GM06990 (cell line): ENCODE measurements around the gene TNFAIP3.

Experiments
- DNase-seq: peaks from one replicate; pipeline ENCODE4 v3.0.0-alpha.2; 2011; ENCODE audit not compliant: insufficient read length; ENCODE audit errors: extremely low read depth
- H3K27me3 ChIP-seq: replicated peaks from 2 replicates; pipeline ENCODE4 v1.6.0; 2011; ENCODE audit warnings: low read length; ENCODE audit not compliant: control insufficient read depth, insufficient read depth
- H3K36me3 ChIP-seq: 2 replicates; pipeline ENCODE4 v1.5.1; 2011; ENCODE audit warnings: low read length; ENCODE audit not compliant: control insufficient read depth, insufficient read depth
- H3K4me3 ChIP-seq: replicated peaks from 2 replicates; pipeline ENCODE4 v1.5.1; 2011; ENCODE audit warnings: low read depth, mild to moderate bottlenecking, control low read depth, low read length
- CTCF ChIP-seq: IDR thresholded peaks from 2 replicates; pipeline ENCODE4 v1.5.1; 2011; ENCODE audit warnings: low read length, control low read depth, mild to moderate bottlenecking, inconsistent platforms; ENCODE audit not compliant: insufficient read depth, poor library complexity, severe bottlenecking

The TNFAIP3 gene

DNA sequence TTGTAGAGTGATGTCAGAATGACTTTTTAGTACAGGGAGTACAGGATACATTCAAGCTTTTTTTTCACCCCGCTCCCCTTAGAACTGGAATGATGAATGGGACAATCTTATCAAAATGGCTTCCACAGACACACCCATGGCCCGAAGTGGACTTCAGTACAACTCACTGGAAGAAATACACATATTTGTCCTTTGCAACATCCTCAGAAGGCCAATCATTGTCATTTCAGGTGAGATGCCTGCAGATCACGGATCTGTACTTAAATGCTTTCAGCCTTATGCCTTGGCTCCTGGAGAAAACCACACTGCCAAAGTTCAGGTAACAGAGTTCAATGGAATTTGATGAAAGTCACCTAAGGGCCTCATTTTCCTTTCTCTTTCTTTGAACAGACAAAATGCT, 8.5 kb downstream of the TNFAIP3 start:
- DNase-seq = no peak
- H3K4me3 ChIP-seq = no peak overlapping the region
- TF ChIP-seq CTCF = no peak
- peaks cover 50% of the 10 kb centered on the region for H3K36me3 ChIP-seq
- no peaks in the 10 kb centered on the region for H3K27me3 ChIP-seq

DNA sequence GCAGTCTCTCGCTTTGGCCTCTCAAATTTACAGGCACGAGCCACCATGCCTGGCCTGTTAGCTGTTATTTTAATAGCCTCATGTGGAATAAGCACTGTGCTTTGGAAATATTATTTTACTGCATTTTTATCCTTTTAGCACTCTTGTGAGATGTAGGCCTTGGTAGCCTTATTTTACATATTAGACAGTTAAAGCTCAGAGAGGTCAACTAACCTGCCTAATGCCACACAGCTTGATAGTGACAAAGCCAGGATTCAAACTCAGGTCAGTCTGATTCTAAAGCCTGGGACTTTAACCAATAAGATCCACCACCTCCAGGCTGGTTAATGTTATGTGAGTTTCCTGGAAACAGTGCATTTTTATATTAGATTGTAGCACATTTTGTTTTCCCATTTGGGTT, 9.5 kb downstream of the TNFAIP3 start:
- H3K27me3 ChIP-seq = no peaks in the 10 kb centered on the region
- no peak overlapping the region for H3K4me3 ChIP-seq
- no peak for DNase-seq
- TF ChIP-seq CTCF = no peak
- peaks cover 56% of the 10 kb centered on the region for H3K36me3 ChIP-seq

- DNase-seq = no peak
- Histone ChIP-seq H3K27me3 (no peaks in the 10 kb centered on the region), H3K36me3 (peaks cover 55% of the 10 kb centered on the region), H3K4me3 (no peak overlapping the region)
- TF ChIP-seq CTCF = no peak
Observed at GRCh38 chr6:137877113-137877512, 10.1 kb downstream of the TNFAIP3 start.

- peaks cover 57% of the 10 kb centered on the region for H3K36me3 ChIP-seq
- H3K4me3 ChIP-seq = no peak overlapping the region
- DNase-seq = no peak
- TF ChIP-seq CTCF = no peak
- H3K27me3 ChIP-seq = no peaks in the 10 kb centered on the region
Observed at GRCh38 chr6:137877606-137878005, 10.5 kb downstream of the TNFAIP3 start.

DNA sequence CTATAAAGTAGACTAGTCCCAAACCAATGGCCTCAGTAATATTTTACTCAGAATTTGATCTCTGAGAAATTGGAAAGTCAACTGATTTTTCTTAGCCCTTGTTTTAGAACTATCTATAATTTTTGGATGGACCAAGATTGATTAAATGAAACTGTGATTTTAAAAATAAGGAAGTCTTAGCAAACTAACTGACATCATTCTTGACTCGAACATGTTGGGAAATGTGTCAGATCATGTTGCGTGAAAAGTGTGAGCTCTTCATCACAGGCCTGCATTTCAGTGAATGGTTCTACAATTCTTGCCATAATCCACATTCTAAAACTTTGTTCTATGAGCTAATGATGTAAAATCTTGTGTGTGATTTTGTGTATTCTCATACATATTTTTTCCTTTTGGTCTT, 11.0 kb downstream of the TNFAIP3 start:
- no peak for DNase-seq
- H3K27me3 ChIP-seq = no peaks in the 10 kb centered on the region
- peaks cover 58% of the 10 kb centered on the region for H3K36me3 ChIP-seq
- no peak overlapping the region for H3K4me3 ChIP-seq
- no peak for TF ChIP-seq CTCF
